Renal cortex interstitium (tissue), 11 donors: ENCODE data around the gene FBXL17. TPM values are rescaled to one million over a fixed set of nuclear protein-coding genes. Genes with fewer than 3 reads are reported as not detected.
"Not testable (repeated sequence)": the region's sequence is repeated elsewhere in the genome, so short reads cannot be mapped to it uniquely, and the experiment has no call there.

Experiments used
- DNase-seq, 11 donors: peaks; one replicate each; pipeline ENCODE4 v3.0.0-alpha.2; 2013; ENCODE audit warnings: low read depth in 9 of 11, low spot score in 4 of 11; ENCODE audit errors: extremely low read depth in 1 of 11
- polyA plus RNA-seq, 3 donors: library from polyadenylated mRNA; unstranded; fragments of 120-200 nt; gene quantifications; one replicate each; pipeline ENCODE4 v1.2.1, GENCODE V29; 2013; ENCODE audit not compliant: insufficient read length in 3 of 3

FBXL17 gene
- polyA plus RNA-seq, 3 donors, result 27.2 to 33.6 (median 30.4) TPM

DNA sequence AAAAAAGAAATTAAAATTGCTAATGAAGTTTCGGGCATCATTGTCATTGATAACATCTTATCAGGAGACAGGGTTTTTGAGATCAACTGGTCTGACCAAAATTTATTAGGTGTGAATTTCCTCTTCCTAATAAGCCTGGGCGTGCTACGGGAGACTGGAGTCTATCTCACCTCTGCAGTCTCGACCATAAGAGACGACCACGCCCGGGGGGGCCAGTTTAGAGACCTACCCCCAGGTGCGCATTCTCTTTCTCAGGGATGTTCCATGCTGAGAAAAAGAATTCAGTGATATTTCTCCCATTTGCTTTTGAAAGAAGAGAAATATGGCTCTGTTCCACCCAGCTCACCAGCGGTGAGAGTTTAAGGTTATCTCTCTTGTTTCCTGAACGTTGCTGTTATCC is 107.8 kb downstream of the FBXL17 start:
- not testable (repeated sequence) for DNase-seq

DNA sequence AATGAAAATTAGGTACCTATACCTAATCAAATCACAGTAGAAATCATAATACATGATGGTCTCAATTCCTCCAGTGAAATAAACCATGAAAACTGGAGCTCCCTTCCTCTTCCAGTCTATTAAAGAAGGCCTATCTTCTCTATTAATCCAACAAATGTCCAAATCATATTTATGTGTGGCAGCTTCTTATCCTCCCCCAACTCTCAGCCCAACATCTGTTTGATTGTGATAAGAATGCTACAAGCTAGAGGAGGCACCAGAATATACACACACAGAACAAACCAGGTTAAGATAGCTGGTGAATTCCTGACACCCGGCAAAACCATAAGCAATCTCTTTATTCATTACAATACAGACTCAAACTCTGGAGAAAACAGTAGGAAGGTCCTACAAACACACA is 110.8 kb downstream of the FBXL17 start:
- no peak for DNase-seq

GRCh38 chr5:108266242-108266641 is 115.7 kb downstream of the FBXL17 start:
- no peak for DNase-seq

GRCh38 chr5:108264533-108264932 is 117.4 kb downstream of the FBXL17 start:
- no peak for DNase-seq

DNA sequence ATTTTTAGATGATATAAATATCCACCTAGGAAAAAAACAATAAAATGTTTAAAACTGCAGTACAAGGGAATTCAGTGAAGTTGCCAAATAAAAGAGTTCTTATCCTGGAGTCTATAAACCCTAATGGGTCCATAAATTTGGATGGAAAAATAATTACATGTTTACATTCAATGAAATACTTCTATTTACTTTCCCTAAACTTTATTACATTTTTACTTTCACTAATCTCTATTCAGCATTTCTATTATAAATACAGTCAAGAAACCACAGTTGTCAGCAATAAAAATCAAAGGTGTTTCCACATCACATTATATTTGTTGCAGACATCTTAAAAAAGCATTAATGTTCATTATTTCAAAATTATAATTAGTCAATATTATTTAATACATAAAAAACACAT is 118.6 kb downstream of the FBXL17 start:
- no peak for DNase-seq

GRCh38 chr5:108260858-108261170 is 121.1 kb downstream of the FBXL17 start:
- DNase-seq, result no peak

DNA sequence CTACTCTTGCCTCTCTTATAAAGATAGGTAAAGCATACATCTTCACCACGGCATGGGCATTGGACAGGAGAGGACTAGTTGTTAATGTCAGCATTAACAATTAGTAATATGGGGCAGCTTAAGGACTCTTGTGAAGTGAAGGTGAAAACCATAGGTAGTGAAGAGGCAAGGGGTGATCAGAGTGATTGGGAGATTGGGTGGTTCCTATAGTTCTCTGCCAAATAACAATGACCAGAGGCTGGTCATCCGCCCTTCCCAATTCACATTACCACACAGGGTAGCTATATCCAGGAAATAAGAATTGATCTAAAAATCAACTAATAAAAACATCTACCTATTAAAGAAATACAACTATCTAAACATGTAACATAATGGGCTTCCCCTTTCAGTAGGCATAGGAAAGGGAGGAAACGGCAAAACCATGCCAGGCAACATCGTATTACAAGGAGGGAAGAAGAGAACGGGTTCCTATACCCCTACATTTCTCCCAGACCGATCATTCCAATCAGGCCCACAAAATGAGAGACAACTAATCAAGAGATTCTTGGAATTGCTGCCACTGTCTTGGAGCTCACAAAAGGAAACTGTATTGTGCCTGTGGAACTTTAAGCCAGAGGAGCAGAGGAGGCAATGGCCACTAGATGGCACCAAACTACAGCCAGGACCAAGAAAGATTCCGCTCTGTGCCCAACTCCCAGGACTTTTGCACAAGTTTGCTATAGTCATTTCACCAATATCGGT is 121.6 kb downstream of the FBXL17 start:
- peak; percentile 35 to 84 (median 65) for DNase-seq

DNA sequence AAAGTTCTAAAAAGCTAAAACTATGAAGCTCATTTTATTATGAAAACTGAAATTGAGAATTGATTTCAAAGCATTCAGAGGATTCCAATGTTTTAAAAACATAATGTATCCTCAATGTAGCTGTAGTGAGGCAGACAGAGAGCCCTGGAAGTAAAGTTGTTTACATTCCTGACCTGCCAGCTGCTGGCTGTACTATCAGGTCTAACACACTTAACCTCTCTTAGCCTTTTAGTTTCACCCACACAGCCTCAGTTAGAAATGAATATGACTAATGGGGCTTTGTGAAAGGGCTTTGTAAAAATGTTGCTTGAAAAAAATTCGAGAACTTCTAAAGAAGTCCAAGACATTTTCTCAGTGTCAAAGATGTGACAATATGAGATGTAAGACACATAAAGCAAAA is 122.6 kb downstream of the FBXL17 start:
- DNase-seq, result no peak

DNA sequence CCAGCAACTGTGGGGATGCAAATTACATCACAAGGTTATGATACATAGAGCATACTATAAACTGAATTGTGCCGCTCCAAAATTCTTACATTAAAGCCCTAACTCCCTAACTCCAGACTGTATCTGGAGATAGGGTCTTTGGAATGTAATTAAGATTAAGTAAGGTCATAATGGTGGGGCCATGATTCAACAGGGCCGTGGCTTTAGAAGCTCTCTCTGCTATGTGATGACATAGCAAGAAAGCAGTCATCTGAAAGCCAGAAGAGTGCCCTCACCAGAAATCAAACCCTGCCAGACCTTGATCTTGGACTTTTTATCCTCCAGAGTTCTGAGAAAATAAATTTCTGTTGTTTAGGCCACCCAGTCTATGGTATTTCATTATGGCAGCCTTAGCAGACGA is 123.9 kb downstream of the FBXL17 start:
- DNase-seq, result no peak

DNA sequence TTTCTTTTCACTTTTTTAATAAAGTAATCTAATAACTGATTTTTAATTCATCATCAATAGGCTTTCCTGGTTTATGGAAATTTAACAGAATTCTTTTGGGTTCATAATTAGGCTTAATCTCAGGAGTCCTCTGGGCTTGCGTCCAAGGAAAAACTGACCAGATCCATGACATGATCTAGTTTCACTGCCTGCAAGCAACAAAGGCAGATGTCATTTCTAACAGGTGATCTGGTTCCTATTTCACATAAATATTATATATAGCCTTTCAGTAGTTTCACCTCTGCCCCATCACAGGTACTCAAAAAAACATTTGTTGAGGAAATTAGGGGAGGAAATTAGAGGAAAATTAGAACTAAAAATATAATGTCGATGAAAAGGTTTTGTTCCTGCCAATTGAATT is 126.4 kb downstream of the FBXL17 start:
- no peak for DNase-seq

DNA sequence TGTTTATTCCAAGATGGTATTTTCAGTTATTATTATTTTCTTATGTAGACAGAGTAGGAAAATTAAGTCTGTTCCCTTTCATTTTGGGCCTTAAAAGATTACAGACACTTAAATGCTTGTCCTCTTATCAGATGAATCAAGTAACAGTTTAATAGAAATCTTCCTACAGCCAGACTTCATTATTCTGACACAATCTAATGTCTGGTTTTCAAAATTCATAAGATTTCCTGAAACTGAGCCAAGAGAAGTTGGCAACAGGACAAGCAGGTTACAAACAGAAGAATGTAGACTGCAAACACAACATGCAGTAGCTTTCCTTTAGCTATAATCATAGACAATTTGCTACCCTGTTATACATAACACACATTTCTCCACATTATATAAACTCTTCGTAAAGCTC is 130.5 kb downstream of the FBXL17 start:
- DNase-seq, result peak in 2 of 11 donors; percentile 7 to 8

DNA sequence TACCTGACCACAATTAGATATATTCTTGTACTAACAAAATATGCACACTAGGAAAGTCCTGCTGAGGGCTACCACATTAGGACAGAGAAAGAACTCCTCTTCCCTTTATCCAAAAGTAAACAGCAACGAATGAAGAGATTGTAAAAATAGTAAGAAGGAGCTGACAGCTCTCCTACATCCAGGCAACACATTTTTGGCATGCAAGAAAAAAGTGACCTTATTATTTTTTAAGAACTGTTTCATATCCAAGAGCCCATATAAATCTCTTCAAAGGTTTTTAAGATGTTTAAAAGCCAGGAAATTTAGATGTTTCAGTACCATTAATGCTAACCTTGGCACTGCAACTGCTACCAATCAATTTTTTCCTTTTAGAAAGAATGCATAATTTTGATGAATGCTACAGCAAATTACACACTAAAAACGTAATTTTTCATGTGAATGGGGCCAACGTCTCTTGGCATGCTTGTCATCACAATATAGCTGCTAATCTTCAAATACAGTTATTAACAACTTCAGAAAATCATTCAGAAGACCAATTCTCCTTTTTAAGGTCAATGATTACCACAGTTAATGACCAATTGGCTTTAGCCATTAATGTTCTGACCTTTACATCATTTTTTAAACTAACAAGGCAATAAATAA is 132.0 kb downstream of the FBXL17 start:
- no peak for DNase-seq

DNA sequence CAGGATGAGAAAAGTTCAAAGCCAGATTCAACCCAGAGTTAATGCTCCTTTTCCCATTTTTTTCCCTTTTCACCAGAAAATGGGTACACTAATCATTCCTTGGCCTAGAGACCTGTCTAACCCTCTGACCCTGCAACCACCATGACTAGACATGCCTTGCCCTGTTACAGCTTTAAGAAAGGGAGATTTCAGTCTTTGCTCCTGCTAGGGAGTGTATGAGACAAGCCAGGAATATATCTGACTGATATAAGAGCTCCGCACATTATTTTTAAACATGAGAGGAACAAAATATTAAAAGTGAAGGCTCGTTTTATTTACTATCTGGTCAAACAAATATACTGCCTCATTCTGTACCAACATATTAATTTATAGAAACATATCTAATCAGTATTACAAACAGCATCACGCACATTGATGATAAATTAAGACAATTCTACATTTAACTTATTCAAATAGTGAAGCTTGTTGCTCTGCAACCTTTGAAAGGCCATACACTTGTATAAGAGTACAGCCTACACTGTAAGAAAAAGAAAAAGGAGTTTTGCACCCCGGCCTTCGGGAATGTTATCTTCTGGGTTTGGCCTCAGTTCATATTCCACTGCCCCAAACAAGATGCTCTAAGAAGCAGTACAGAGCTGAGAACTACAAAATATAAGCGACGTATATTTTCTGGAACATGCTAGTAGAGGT is 132.7 kb downstream of the FBXL17 start:
- DNase-seq, result no peak

- no peak for DNase-seq
These were observed 142.7 kb downstream of the FBXL17 start for GRCh38 chr5:108238936-108239887.

DNA sequence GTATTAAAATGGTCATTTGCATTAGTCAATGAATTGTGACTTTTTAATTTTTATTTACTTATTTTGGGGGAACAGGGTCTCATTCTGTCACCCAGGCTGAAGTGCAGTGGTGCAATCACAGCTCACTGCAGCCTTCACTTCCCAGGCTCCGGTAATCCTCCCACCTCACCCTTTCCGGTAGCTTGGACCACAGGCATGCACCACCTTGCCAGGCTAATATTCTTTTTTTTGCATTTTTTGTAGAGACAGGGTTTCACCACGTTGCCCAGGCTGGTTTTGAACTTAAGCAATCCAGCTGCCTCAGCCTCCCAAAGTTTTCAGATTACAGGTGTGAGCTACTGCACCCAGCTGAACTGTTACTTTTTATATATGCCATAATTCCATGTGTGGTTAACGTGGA is 143.4 kb downstream of the FBXL17 start:
- DNase-seq, result no peak

- DNase-seq, result no peak
These were observed 148.2 kb downstream of the FBXL17 start for GRCh38 chr5:108233617-108234155.

DNA sequence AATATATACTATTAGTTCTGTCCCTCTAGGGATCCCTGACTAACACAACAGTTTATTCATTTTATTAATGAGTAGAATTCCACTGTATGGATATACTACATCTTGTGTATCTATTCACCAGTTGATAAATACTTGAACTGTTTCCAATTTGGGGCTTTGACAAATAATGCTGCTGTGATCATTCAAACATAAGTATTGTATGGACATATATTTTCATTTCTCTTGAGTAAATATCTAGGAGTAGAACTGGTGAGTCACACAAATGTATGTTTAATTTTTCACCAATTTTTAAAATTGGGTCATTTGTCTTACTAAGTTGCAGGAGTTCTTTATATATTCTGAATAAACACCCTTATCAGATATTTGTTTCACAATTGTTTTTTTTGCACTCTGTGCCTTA is 149.1 kb downstream of the FBXL17 start:
- DNase-seq, result no peak

DNA sequence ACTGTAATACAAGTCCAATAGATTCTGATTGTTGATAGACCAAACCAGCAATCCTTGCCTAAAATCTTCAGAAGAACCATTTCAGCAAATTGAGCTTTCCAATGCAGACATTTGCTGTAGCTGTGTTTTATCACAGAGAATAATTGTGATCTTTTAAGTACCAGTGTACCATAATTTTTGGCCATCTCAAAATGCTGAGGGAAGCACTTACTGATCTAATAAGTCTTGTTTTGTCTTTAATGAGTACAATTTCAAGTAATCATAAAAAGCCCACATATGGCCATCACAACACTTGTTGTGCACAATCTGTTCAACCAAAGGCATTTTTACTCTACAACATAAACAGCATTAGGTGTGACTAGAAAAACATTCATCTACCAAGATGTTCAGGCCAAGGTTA is 159.9 kb downstream of the FBXL17 start:
- no peak for DNase-seq

DNA sequence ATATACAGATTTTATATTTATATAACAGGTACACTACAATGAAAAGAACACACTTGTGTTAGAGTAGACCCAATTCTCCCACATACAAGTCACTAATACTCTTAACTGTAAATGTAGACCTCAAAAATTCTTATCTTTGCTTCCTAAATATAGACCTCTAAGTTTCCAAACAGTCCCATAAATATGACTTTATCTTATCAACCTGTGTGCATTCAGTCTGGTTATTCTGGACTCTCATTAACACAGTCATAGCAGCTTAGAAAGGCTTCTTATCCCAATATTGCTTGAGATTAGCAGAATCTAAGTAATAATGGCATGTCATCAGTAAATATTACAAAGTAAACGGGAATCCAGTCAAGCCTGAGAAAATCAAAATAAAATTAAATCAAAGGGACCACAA is 161.1 kb downstream of the FBXL17 start:
- no peak for DNase-seq
